Thyroid gland (tissue), 4 donors: ENCODE results near the gene VPS9D1. TPM values are rescaled to one million over a fixed set of nuclear protein-coding genes. Genes with fewer than 3 reads are reported as not detected.

Experiments used
- DNase-seq, 2 donors: peaks; one replicate each; pipeline ENCODE4 v3.0.0-alpha.2; 2019
- H3K27ac ChIP-seq, 3 donors: fragments of 200-600 bp; sonication (generic); 1 replicate in 2 of 3; 2 replicates in 1 of 3; pipeline ENCODE4 v1.5.1; 2016 to 2019; ENCODE audit warnings: mild to moderate bottlenecking in 1 of 3, moderate library complexity in 1 of 3
- H3K27me3 ChIP-seq: fragments of 200-600 bp; sonication (generic); one replicate; pipeline ENCODE4 v1.5.1; 2019
- H3K36me3 ChIP-seq, 2 donors: fragments of 200-600 bp; sonication (generic); one replicate each; pipeline ENCODE4 v1.5.1; 2016 to 2019
- H3K4me1 ChIP-seq, 2 donors: fragments of 200-600 bp; sonication (generic); one replicate each; pipeline ENCODE4 v1.5.1; 2017 to 2019
- H3K4me3 ChIP-seq, 3 donors: fragments of 200-600 bp; sonication (generic); replicated peaks in 1 of 3; 1 replicate in 2 of 3; 2 replicates in 1 of 3; pipeline ENCODE4 v1.5.1; 2016; ENCODE audit warnings: mild to moderate bottlenecking in 1 of 3
- H3K9me3 ChIP-seq: fragments of 200-600 bp; sonication (generic); one replicate; pipeline ENCODE4 v1.5.1; 2017
- POLR2A ChIP-seq, 2 donors: fragments of 450-650 bp; IDR thresholded peaks; one replicate each; pipeline ENCODE4 v1.6.1; 2017; ENCODE audit warnings: antibody characterized with exemption in 2 of 2, mild to moderate bottlenecking in 2 of 2, moderate library complexity in 1 of 2
- WGBS, 2 donors: methylation state at CpG; one replicate each; pipeline ENCODE4 v1.1.5; 2017; 5-methylcytosine and 5-hydroxymethylcytosine counted together
- intact Hi-C: fragments of 100-400 bp; cut with DNase I; formaldehyde crosslinking; loops from one replicate; pipeline ENCODE4 v1.15.1; 2023
- total RNA-seq, 4 donors: library from RNA; depleted of rRNA; stranded (reverse); fragments of >200 nt; gene quantifications; one replicate each; pipeline ENCODE4 v1.2.3, GENCODE V29; 2016
- TF ChIP-seq, protein P1 (sequence below), 6 experiments: fragments of 200-600 bp in 3 of 6; fragments of 450-650 bp in 3 of 6; sonication (generic) in 3 of 6; IDR thresholded peaks; one replicate each; pipeline ENCODE4 v1.5.1; 2016 to 2019; ENCODE audit warnings: antibody characterized with exemption in 6 of 6, mild to moderate bottlenecking in 2 of 6, inconsistent platforms in 1 of 6, moderate library complexity in 1 of 6

The VPS9D1 gene
- total RNA-seq, 4 donors from 2014 or later = 3.1 to 15.6 (median 9.0) TPM

DNA sequence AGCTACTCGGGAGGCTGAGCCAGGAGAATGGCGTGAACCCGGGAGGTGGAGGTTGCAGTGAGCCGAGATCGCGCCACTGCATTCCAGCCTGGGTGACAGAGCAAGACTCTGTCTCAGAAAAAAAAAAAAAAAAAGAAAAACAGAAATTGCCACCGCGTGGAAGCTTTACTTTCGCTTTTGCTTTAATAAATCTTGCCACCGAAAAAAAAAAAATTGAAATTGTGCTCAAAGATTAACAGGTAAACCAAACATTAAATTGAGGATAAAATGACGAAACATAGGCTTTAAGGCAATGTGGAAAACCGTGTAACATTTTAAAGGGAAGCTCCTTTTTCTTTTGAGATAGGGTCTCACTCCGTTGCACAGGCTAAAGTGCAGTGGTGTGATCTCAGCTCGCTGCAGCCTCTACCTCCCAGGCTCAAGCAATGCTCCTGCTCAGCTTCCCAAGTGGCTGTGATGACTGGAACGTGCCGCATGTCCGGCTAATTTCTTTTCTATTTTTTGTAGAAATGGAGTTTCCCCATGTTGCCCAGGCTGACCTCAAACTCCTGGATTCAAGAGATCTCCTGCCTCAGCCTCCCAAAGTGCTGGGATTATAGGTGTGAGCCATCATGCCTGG is 40.7 kb upstream of the VPS9D1 start:
- Histone ChIP-seq H3K4me3 (no peak overlapping the region), H3K27ac (no peak overlapping the region), H3K9me3 (no peaks in the 10 kb centered on the region), H3K27me3 (no peaks in the 10 kb centered on the region), H3K4me1 (no peaks in the 10 kb centered on the region), H3K36me3 (no peaks in the 10 kb centered on the region)
- 87% methylated on average over 17 of the region's 17 CpGs for WGBS, 2 donors
- TF ChIP-seq POLR2A (IDR thresholded peaks at IDR 0.05) = no peak
- TF ChIP-seq, protein P1, sequence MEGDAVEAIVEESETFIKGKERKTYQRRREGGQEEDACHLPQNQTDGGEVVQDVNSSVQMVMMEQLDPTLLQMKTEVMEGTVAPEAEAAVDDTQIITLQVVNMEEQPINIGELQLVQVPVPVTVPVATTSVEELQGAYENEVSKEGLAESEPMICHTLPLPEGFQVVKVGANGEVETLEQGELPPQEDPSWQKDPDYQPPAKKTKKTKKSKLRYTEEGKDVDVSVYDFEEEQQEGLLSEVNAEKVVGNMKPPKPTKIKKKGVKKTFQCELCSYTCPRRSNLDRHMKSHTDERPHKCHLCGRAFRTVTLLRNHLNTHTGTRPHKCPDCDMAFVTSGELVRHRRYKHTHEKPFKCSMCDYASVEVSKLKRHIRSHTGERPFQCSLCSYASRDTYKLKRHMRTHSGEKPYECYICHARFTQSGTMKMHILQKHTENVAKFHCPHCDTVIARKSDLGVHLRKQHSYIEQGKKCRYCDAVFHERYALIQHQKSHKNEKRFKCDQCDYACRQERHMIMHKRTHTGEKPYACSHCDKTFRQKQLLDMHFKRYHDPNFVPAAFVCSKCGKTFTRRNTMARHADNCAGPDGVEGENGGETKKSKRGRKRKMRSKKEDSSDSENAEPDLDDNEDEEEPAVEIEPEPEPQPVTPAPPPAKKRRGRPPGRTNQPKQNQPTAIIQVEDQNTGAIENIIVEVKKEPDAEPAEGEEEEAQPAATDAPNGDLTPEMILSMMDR (IDR thresholded peaks at IDR 0.05) = no peak
- intact Hi-C loops = no loop called here
- no peak for DNase-seq

DNA sequence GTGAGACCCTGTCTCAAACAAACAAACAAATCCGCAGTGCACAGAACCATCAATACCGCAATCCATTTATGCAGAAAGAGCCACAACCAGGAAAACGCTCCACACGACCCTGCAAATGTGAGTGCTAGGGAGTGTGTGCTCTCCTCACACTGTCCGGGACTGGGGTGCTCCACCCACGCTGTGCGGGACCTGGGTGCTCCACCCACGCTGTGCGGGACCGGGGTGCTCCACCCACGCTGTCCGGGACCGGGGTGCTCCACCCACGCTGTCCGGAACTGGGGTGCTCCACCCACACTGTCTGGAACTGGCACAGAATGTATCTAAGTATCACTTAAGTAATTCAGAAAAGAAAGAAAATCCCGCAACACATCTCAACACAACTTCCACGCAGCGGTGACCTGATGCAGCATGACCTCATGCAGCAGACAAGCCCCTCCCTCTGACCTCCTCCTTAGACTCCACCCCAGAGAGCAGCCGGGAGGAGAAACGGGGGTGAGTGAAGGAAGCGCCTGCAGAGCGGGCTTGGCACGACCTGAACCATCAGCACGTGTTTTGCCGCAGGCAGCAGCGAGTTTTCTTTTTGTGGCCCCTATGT is 39.1 kb upstream of the VPS9D1 start:
- intact Hi-C loops = no loop called here
- Histone ChIP-seq H3K4me3 (no peak overlapping the region), H3K27ac (no peak overlapping the region), H3K36me3 (no peaks in the 10 kb centered on the region), H3K27me3 (no peaks in the 10 kb centered on the region), H3K4me1 (no peaks in the 10 kb centered on the region), H3K9me3 (no peaks in the 10 kb centered on the region)
- TF ChIP-seq, protein P1 (IDR thresholded peaks at IDR 0.05) = no peak
- TF ChIP-seq POLR2A (IDR thresholded peaks at IDR 0.05) = no peak
- 88% methylated on average over 23 to 26 of the region's 26 CpGs for WGBS, 2 donors
- DNase-seq = no peak

DNA sequence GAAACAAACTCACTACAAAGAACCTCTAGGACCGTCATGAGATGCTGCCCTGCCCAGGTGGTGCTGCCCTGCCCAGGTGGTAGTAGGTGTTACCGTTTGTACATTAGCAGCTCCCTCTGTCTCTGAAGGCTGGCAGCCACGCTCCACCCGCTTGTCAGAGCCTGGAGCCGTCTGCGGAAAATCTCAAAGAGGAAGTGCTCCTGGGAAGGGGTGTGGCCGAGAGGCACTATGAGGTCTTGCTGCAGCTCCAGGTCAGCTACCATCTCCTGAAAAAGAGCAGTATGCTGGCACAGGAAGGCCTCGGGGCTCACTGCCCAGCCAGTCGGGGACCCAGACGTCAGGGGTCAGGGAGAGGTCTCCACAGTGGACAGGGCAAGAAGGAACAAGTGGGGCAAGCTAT is 28.9 kb upstream of the VPS9D1 start:
- no peak for DNase-seq
- no peaks in the 10 kb centered on the region for H3K4me1 ChIP-seq
- H3K27me3 ChIP-seq = no peaks in the 10 kb centered on the region
- intact Hi-C loops = no loop called here
- no peaks in the 10 kb centered on the region for H3K9me3 ChIP-seq
- no peaks in the 10 kb centered on the region for H3K36me3 ChIP-seq
- WGBS, 2 donors = 80 to 86% methylated on average over 10 of the region's 10 CpGs
- TF ChIP-seq POLR2A (IDR thresholded peaks at IDR 0.05) = no peak
- TF ChIP-seq, protein P1 (IDR thresholded peaks at IDR 0.05) = no peak
- H3K4me3 ChIP-seq = no peak overlapping the region
- no peak overlapping the region for H3K27ac ChIP-seq

DNA sequence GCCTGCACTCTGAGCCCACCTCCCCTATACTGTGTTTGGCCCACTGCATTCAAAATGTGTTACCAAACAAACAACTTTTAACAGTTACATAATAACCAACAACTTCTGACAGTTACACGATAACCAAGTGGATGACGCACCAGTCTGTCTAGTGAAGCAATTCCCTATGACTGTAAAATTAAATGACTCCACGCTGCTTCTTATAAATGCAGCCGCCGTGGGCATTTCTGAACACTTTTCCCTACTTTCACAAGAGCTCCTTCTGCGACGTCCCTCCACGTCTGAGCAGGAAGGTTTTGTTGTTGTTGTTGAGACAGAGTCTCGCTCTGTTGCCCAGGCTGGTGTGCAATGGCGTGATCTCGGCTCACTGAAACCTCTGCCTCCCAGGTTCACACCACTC is 28.2 kb upstream of the VPS9D1 start:
- DNase-seq = no peak
- no peak for TF ChIP-seq POLR2A (IDR thresholded peaks at IDR 0.05)
- TF ChIP-seq, protein P1 (IDR thresholded peaks at IDR 0.05) = no peak
- Histone ChIP-seq H3K36me3 (no peaks in the 10 kb centered on the region), H3K4me1 (no peaks in the 10 kb centered on the region), H3K4me3 (no peak overlapping the region), H3K27ac (no peak overlapping the region), H3K27me3 (no peaks in the 10 kb centered on the region), H3K9me3 (no peaks in the 10 kb centered on the region)
- 85 to 92% methylated on average over 11 of the region's 11 CpGs for WGBS, 2 donors
- intact Hi-C loops = no loop called here

DNA sequence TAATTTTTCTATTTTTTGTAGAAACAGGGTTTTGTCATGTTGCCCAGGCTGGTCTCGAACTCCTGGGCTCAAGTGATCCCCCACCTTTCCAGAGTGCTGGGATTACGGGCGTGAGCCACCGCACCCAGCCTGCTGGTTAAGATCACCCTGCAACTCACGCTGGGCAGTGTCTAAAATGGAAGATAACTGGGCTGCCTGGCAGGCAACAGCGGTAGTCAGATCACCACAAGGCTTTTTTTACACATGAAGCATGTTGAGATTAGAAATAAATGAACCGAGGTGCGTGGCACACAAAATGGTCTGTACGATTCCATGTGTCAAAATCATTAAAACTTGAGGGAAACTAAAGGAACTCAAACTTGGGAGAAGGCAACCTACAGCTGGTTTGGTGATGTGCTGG is 27.4 kb upstream of the VPS9D1 start:
- Histone ChIP-seq H3K27me3 (no peaks in the 10 kb centered on the region), H3K36me3 (no peaks in the 10 kb centered on the region), H3K4me1 (no peaks in the 10 kb centered on the region), H3K9me3 (no peaks in the 10 kb centered on the region), H3K27ac (no peak overlapping the region), H3K4me3 (no peak overlapping the region)
- intact Hi-C loops = no loop called here
- TF ChIP-seq POLR2A (IDR thresholded peaks at IDR 0.05) = no peak
- TF ChIP-seq, protein P1 (IDR thresholded peaks at IDR 0.05) = no peak
- DNase-seq = no peak
- 96 to 99% methylated on average over 9 of the region's 9 CpGs for WGBS, 2 donors
